HG02642 (cell line): ENCODE data around the gene FCN1.
"Not testable (repeated sequence)": the region's sequence is repeated elsewhere in the genome, so short reads cannot be mapped to it uniquely, and the experiment has no call there.

ENCODE experiments used
- ATAC-seq: cut with Tn5 transposase; IDR thresholded peaks from one replicate; pipeline ENCODE4 v1.9.1; 2021; ENCODE audit warnings: mild to moderate bottlenecking; ENCODE audit not compliant: unreplicated experiment, poor library complexity

FCN1 gene

DNA sequence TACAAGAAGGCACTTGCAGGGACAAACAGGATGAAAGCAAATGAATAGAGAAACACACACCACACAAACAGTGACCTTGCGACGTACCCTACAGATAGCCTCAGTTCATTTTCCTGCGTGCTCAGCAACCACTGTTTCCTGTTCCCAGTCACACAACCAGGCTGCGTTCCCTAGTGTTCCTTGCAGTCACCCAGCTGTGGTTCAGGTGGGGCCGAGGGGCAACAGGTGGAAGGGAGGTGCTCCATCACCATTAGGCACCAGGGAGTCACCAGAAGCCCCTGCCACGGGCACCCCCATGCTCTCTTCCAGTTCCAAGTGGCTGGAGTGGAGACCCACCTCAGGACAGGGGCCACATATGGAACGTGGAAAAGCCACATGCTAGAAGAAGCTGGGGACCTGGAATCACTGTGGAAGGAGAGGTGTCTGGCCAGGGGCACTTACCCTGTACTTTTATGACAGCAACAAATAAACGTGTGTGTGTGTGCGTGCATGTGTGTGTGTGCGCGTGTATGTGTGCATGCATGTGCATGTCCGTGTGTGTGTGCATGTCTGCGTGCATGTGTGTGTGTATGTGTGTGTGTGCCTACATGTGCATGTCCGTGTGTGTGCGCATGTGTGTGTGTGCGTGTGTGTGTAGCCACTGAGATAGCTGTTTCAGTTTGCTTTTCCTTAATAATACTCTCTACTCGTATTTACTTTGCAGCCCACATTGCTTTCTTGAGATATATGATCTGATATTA, 55.9 kb downstream of the FCN1 start:
- no peak for ATAC-seq

DNA sequence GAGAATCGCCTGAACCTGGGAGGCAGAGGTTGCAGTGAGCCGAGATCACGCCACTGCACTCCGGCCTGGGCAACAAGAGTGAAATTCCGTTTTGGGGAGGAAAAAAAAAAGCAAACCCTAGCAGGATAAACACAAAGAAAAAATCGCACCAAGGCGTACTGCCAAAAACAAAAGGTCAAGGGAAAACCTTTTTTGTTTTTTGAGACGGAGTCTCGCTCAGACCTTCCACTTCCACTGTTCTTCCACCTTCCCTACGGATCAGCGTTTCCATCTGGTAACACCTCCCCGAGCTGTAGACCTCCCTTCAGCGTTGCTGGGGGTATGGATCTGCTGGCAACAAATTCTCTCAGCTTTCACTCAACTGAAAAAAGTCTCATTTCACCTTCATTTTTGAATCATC, 57.2 kb downstream of the FCN1 start:
- no peak for ATAC-seq

DNA sequence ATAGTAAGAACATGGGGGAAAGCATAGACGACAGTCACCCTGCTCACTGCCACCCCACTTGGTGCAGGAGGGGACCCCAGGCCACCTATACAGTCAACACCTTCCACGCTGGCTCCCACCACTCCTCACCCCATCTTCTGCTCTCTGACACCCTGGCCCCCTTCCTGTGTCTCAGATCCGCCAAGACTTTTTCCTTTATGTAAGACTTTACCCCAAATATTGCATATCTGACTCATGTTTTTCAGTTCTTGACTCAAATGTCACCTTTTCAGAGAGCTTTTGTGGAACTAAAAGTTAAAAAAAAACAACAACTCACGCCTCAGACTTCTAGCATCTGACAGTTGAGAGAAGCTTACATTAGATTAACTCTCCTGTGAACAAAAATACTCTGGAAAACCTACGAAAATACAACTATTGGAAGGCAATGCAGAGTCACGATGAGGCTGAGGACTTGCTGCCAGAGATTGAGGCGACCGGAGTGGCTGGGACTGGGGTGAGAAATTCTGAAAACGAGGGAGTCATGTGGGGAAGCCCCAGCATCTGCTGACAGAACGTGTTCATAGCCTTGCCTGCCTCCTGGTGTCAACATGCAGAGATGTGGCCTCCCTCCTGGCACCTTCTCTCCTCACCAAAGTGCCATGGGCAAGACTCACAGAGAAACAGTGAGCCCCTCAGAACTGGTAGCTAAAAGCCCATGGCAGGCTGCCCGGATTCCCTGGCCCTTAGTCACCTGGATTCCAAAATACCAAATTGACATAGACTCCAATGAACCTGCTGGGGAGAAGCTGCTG, 59.5 kb downstream of the FCN1 start:
- ATAC-seq, result peak; percentile 85

DNA sequence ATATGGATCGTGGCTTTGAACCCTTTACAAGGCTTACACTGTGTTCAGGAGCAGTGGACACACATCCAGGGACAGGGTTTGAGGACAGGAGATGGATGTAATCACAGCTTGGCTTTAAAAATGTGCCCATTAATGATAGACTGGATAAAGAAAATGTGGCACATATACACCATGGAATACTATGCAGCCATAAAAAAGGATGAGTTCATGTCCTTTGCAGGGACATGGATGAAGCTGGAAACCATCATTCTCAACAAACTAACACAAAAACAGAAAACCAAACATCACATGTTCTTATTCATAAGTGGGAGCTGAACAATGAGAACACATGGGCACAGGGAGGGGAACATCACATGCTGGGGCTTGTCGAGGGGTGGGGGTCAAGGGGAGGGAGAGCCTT, 60.3 kb downstream of the FCN1 start:
- not testable (repeated sequence) for ATAC-seq

DNA sequence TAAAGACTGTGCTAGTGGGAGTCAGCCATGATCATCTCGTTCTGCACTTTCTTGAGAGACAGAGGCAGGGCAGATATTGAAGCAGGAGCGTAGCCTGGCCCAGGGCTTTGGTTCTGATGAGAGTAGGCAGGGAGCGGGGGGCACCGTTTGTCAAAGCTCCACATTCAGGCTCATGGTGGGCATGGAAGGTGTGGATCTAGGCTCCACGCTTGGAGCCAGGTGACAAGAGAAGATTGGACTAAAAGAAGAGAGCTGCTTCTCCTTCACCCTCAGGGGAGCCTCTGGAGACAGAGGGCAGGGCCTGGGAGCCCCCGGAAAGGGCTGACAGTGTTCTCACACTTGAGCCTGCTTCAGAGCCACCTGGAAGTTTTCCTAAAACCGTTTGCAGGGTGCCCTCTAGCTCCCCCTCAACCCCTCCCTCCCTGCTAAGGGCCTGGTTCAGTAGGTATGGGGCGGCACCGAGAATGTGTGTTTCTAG, 61.8 kb downstream of the FCN1 start:
- no peak for ATAC-seq
